H9 (cell line): ENCODE results near the gene GYG2. TPM values are rescaled to one million over a fixed set of nuclear protein-coding genes. Genes with fewer than 3 reads are reported as not detected.

ENCODE experiments used
- DNase-seq: peaks from one replicate; pipeline ENCODE4 v3.0.0-alpha.2; 2017
- H2AFZ ChIP-seq: one replicate; pipeline ENCODE4 v1.6.1; 2013; ENCODE audit warnings: mild to moderate bottlenecking, low read length, control low read depth, moderate library complexity
- H2AK5ac ChIP-seq: 2 replicates; pipeline ENCODE4 v1.6.1; 2013; ENCODE audit warnings: low read length, control low read depth, mixed read lengths; ENCODE audit not compliant: insufficient read length
- H2BK120ac ChIP-seq: one replicate; pipeline ENCODE4 v1.6.1; 2013; ENCODE audit warnings: low read depth, mild to moderate bottlenecking, low read length, control low read depth, inconsistent platforms; ENCODE audit not compliant: poor library complexity, severe bottlenecking
- H2BK12ac ChIP-seq: 2 replicates; pipeline ENCODE4 v1.6.1; 2013; ENCODE audit warnings: low read length, control low read depth, mixed read lengths, low read depth; ENCODE audit not compliant: insufficient read length
- H2BK15ac ChIP-seq: 2 replicates; pipeline ENCODE4 v1.6.1; 2013; ENCODE audit warnings: low read depth, low read length, control low read depth
- H2BK20ac ChIP-seq: one replicate; pipeline ENCODE4 v1.6.1; 2013; ENCODE audit warnings: low read depth, mild to moderate bottlenecking, low read length, control low read depth, inconsistent platforms; ENCODE audit not compliant: poor library complexity, severe bottlenecking
- H2BK5ac ChIP-seq: 2 replicates; pipeline ENCODE4 v1.6.1; 2013; ENCODE audit warnings: low read length, control low read depth, mixed read lengths; ENCODE audit not compliant: insufficient read length
- H3K14ac ChIP-seq: 2 replicates; pipeline ENCODE4 v1.6.1; 2013; ENCODE audit warnings: low read length, control low read depth; ENCODE audit not compliant: insufficient read depth
- H3K18ac ChIP-seq: 2 replicates; pipeline ENCODE4 v1.6.1; 2013; ENCODE audit warnings: low read depth, mild to moderate bottlenecking, mixed read lengths, low read length, control low read depth; ENCODE audit not compliant: insufficient read length
- H3K23ac ChIP-seq: 2 replicates; pipeline ENCODE4 v1.6.1; 2013; ENCODE audit warnings: low read length, control low read depth, mixed read lengths, low read depth; ENCODE audit not compliant: insufficient read length
- H3K23me2 ChIP-seq: 2 replicates; pipeline ENCODE4 v1.6.1; 2013; ENCODE audit warnings: low read depth, mild to moderate bottlenecking, mixed read lengths, low read length, control low read depth; ENCODE audit not compliant: insufficient read length, poor library complexity, severe bottlenecking
- H3K27ac ChIP-seq: 2 replicates; pipeline ENCODE4 v1.5.1; 2013; ENCODE audit warnings: low read length, control low read depth, mixed read lengths, low read depth; ENCODE audit not compliant: insufficient read length
- H3K27me3 ChIP-seq: 2 replicates; pipeline ENCODE4 v1.6.1; 2013; ENCODE audit warnings: low read length, control low read depth, inconsistent platforms; ENCODE audit not compliant: insufficient read depth
- H3K4ac ChIP-seq: 2 replicates; pipeline ENCODE4 v1.6.1; 2013; ENCODE audit warnings: low read depth, mild to moderate bottlenecking, control low read depth, inconsistent platforms, low read length, moderate library complexity
- H3K4me1 ChIP-seq: 2 replicates; pipeline ENCODE4 v1.6.1; 2013; ENCODE audit warnings: low read length, control low read depth, inconsistent platforms; ENCODE audit not compliant: insufficient read depth
- H3K4me2 ChIP-seq: 2 replicates; pipeline ENCODE4 v1.6.1; 2013; ENCODE audit warnings: low read length, control low read depth, mixed read lengths; ENCODE audit not compliant: insufficient read length, insufficient read depth
- H3K56ac ChIP-seq: 2 replicates; pipeline ENCODE4 v1.6.1; 2013; ENCODE audit warnings: low read depth, mild to moderate bottlenecking, mixed read lengths, low read length, control low read depth; ENCODE audit not compliant: insufficient read length
- H3K79me1 ChIP-seq: 2 replicates; pipeline ENCODE4 v1.6.1; 2013; ENCODE audit warnings: low read depth, mild to moderate bottlenecking, moderate library complexity, low read length, control low read depth, inconsistent platforms; ENCODE audit not compliant: insufficient read depth, poor library complexity, severe bottlenecking
- H3K79me2 ChIP-seq: 2 replicates; pipeline ENCODE4 v1.6.1; 2013; ENCODE audit warnings: low read length, control low read depth, inconsistent platforms; ENCODE audit not compliant: insufficient read depth
- H3K9ac ChIP-seq: 2 replicates; pipeline ENCODE4 v1.6.1; 2013; ENCODE audit warnings: low read length, control low read depth, mixed read lengths; ENCODE audit not compliant: insufficient read length; ENCODE audit errors: extremely low read depth
- H3K9me3 ChIP-seq: one replicate; pipeline ENCODE4 v1.6.1; 2013; ENCODE audit warnings: low read depth, low read length, inconsistent platforms; ENCODE audit not compliant: control insufficient read depth
- H3T11ph ChIP-seq: one replicate; pipeline ENCODE4 v1.6.1; 2013; ENCODE audit warnings: mild to moderate bottlenecking, low read length, control low read depth, inconsistent platforms
- H4K20me1 ChIP-seq: one replicate; pipeline ENCODE4 v1.6.1; 2013; ENCODE audit not compliant: control insufficient read depth, insufficient read length, insufficient read depth
- H4K5ac ChIP-seq: 2 replicates; pipeline ENCODE4 v1.6.1; 2013; ENCODE audit warnings: low read depth, mild to moderate bottlenecking, mixed read lengths, low read length, control low read depth; ENCODE audit not compliant: insufficient read length
- H4K8ac ChIP-seq: replicated peaks from 2 replicates; pipeline ENCODE4 v1.6.1; 2013; ENCODE audit warnings: low read length, control low read depth, mixed read lengths, low read depth; ENCODE audit not compliant: insufficient read length
- H4K91ac ChIP-seq: 2 replicates; pipeline ENCODE4 v1.6.1; 2013; ENCODE audit warnings: low read depth, mild to moderate bottlenecking, moderate library complexity, mixed read lengths, low read length, control low read depth; ENCODE audit not compliant: insufficient read length
- H3K27ac Mint-ChIP-seq, 3 experiments: 2 replicates in 2 of 3; 3 replicates in 1 of 3; pipeline ENCODE4 v1.8.0; 2020 to 2021; ENCODE audit warnings: mixed read lengths in 3 of 3, mild to moderate bottlenecking in 1 of 3, moderate library complexity in 1 of 3
- H3K27me3 Mint-ChIP-seq: 2 replicates; pipeline ENCODE4 v1.8.0; 2021; ENCODE audit warnings: low read depth, mild to moderate bottlenecking, moderate library complexity, mixed read lengths
- H3K36me3 Mint-ChIP-seq, 3 experiments: 2 replicates in 2 of 3; 3 replicates in 1 of 3; pipeline ENCODE4 v1.8.0; 2020 to 2021; ENCODE audit warnings: low read depth in 3 of 3, mixed read lengths in 3 of 3; ENCODE audit not compliant: insufficient read depth in 1 of 3
- H3K4me1 Mint-ChIP-seq, 2 experiments: 2 replicates each; pipeline ENCODE4 v1.8.0; 2020; ENCODE audit warnings: mixed read lengths in 2 of 2
- H3K4me3 Mint-ChIP-seq, 2 experiments: 2 replicates in 1 of 2; 3 replicates in 1 of 2; pipeline ENCODE4 v1.8.0; 2020 to 2021; ENCODE audit warnings: mild to moderate bottlenecking in 2 of 2, mixed read lengths in 2 of 2, moderate library complexity in 1 of 2
- H3K9me3 Mint-ChIP-seq, 2 experiments: 2 replicates in 1 of 2; 3 replicates in 1 of 2; pipeline ENCODE4 v1.8.0; 2020; ENCODE audit warnings: mild to moderate bottlenecking in 2 of 2, mixed read lengths in 2 of 2, moderate library complexity in 1 of 2
- CTCF ChIP-seq: fragments of 200-600 bp; sonication (generic); conservative IDR thresholded peaks from 3 replicates; pipeline ENCODE4 v1.8.0; 2021; ENCODE audit warnings: antibody characterized with exemption, mild to moderate bottlenecking
- WGBS: extraction: QIAGEN DNeasy Blood & Tissue Kit; methylation state at CpG from one replicate; pipeline ENCODE4 v1.1.7; 2013; ENCODE audit warnings: missing lambda C conversion rate, low lambda C conversion rate, mixed read lengths; ENCODE audit not compliant: insufficient read length; ENCODE audit errors: extremely low coverage; 5-methylcytosine and 5-hydroxymethylcytosine counted together
- total RNA-seq: library from RNA; stranded (reverse); gene quantifications from 2 replicates; pipeline ENCODE4 v1.2.1, GENCODE V29; 2021

GYG2 gene
- total RNA-seq, 1 experiment from 2014 or later = 95.9 TPM

GRCh38 chrX:2837961-2838360 lies 9.2 kb downstream of the GYG2 start:
- Histone ChIP-seq H3K4me2 (no peak overlapping the region), H2BK120ac (no peak overlapping the region), H3K56ac (no peak overlapping the region), H3K27ac (no peak overlapping the region), H3K79me2 (peaks cover 2% of the 10 kb centered on the region; the same call in 1 of the 2 replicates), H4K20me1 (no peaks in the 10 kb centered on the region), H2BK12ac (no peak overlapping the region), H3K4ac (no peak overlapping the region), H3K9ac (no peak overlapping the region), H2BK5ac (no peak overlapping the region), H3T11ph (no peak overlapping the region), H3K9me3 (no peaks in the 10 kb centered on the region), H2BK20ac (no peak overlapping the region), H4K8ac (no peak overlapping the region), H3K23me2 (no peaks in the 10 kb centered on the region), H4K91ac (no peak overlapping the region), H3K4me1 (no peaks in the 10 kb centered on the region), H3K79me1 (peaks cover 4% of the 10 kb centered on the region), H2BK15ac (no peak overlapping the region), H4K5ac (no peak overlapping the region), H3K27me3 (no peaks in the 10 kb centered on the region), H2AK5ac (no peak overlapping the region), H3K18ac (no peak overlapping the region), H2AFZ (no peak overlapping the region), H3K23ac (no peak overlapping the region), H3K14ac (no peak overlapping the region)
- TF ChIP-seq CTCF = no peak
- Mint-ChIP-seq H3K9me3 (peaks cover 22 to 28% of the 10 kb centered on the region in 2 experiments), H3K4me1 (peaks cover 0 to 3% of the 10 kb centered on the region in 2 experiments; a peak in 1 of 4 replicates), H3K27ac (no peak overlapping the region), H3K27me3 (no peaks in the 10 kb centered on the region), H3K4me3 (no peak overlapping the region), H3K36me3 (peaks cover 76 to 78% (median 77%) of the 10 kb centered on the region in 3 experiments)
- DNase-seq = no peak
- no CpG with 5 or more reads among the region's 2 CpGs for WGBS
